Measurements from ENCODE around the gene KLHL40.

KLHL40 gene

GRCh38 chr3:42652611-42653302, 32.6 kb upstream of the KLHL40 start:
- Histone ChIP-seq H3K4me3 (ENCODE audit: low read depth, low read length) (peak overlapping the region; percentile 71), H3K27ac (peak overlapping the region; percentile 18), H3K27me3 (replicated peaks) (no peaks in the 10 kb centered on the region), H3K36me3 (replicated peaks) (peaks cover 3% of the 10 kb centered on the region)
- DNase-seq = peak; percentile 78
- no peak for TF ChIP-seq CTCF (IDR thresholded peaks at IDR 0.05; ENCODE audit: low read depth, low read length, missing control alignments)
- in situ Hi-C loops (cut with HindIII; ENCODE audit: low pct_ligation_motif_present, low sequenced_read_pairs) = no loop called here

GRCh38 chr3:42653303-42653559, 32.1 kb upstream of the KLHL40 start:
- peak overlapping the region; percentile 71 for H3K4me3 ChIP-seq (ENCODE audit: low read depth, low read length)
- peak overlapping the region; percentile 18 for H3K27ac ChIP-seq
- no peak for DNase-seq
- peaks cover 3% of the 10 kb centered on the region for H3K36me3 ChIP-seq (replicated peaks)
- no peaks in the 10 kb centered on the region for H3K27me3 ChIP-seq (replicated peaks)
- in situ Hi-C loops (cut with HindIII; ENCODE audit: low pct_ligation_motif_present, low sequenced_read_pairs) = no loop called here
- no peak for TF ChIP-seq CTCF (IDR thresholded peaks at IDR 0.05; ENCODE audit: low read depth, low read length, missing control alignments)

- no peak for TF ChIP-seq CTCF (IDR thresholded peaks at IDR 0.05; ENCODE audit: low read depth, low read length, missing control alignments)
- DNase-seq = no peak
- in situ Hi-C loops (cut with HindIII; ENCODE audit: low pct_ligation_motif_present, low sequenced_read_pairs) = no loop called here
- H3K4me3 ChIP-seq (ENCODE audit: low read depth, low read length) = peak within 1 kb of the TSS; percentile 71
- no peaks in the 10 kb centered on the region for H3K27me3 ChIP-seq (replicated peaks)
- H3K36me3 ChIP-seq (replicated peaks) = peaks cover 6% of the 10 kb centered on the region
- H3K27ac ChIP-seq = peak within 1 kb of the TSS; percentile 69
These were observed 31.6 kb upstream of the KLHL40 start, which contains the start of gene ZBTB47 for GRCh38 chr3:42653560-42654330. ZBTB47 (plus strand) TSS chr3:42653697; CDS start chr3:42658356, 4,659 bp downstream.

GRCh38 chr3:42654331-42655201, 30.8 kb upstream of the KLHL40 start:
- Histone ChIP-seq H3K4me3 (ENCODE audit: low read depth, low read length) (peak overlapping the region; percentile 71), H3K27ac (peak overlapping the region; percentile 69), H3K36me3 (replicated peaks) (peaks cover 10% of the 10 kb centered on the region), H3K27me3 (replicated peaks) (no peaks in the 10 kb centered on the region)
- in situ Hi-C loops (cut with HindIII; ENCODE audit: low pct_ligation_motif_present, low sequenced_read_pairs) = no loop called here
- no peak for TF ChIP-seq CTCF (IDR thresholded peaks at IDR 0.05; ENCODE audit: low read depth, low read length, missing control alignments)
- no peak for DNase-seq

- no peak overlapping the region for H3K27ac ChIP-seq
- DNase-seq = no peak
- peaks cover 13% of the 10 kb centered on the region for H3K36me3 ChIP-seq (replicated peaks)
- H3K27me3 ChIP-seq (replicated peaks) = no peaks in the 10 kb centered on the region
- in situ Hi-C loops (cut with HindIII; ENCODE audit: low pct_ligation_motif_present, low sequenced_read_pairs) = no loop called here
- TF ChIP-seq CTCF (IDR thresholded peaks at IDR 0.05; ENCODE audit: low read depth, low read length, missing control alignments) = no peak
- H3K4me3 ChIP-seq (ENCODE audit: low read depth, low read length) = peak overlapping the region; percentile 71
These were observed 29.9 kb upstream of the KLHL40 start for GRCh38 chr3:42655331-42655888.
